ENCODE results near the gene PFDN4.

The PFDN4 gene

GRCh38 chr20:54180931-54181330 lies 27.0 kb upstream of the PFDN4 start:
- Histone ChIP-seq H3K9me3 (ENCODE audit: insufficient read depth, low read length, severe bottlenecking) (no peaks in the 10 kb centered on the region), H3K79me2 (ENCODE audit: insufficient read depth, low read length) (no peaks in the 10 kb centered on the region), H3K9ac (ENCODE audit: low read depth, low read length) (no peak overlapping the region), H3K4me3 (ENCODE audit: low read depth in 1 of 2, low read length in 2 of 2) (no peak overlapping the region), H3K4me1 (ENCODE audit: insufficient read depth, low read length) (no peaks in the 10 kb centered on the region), H3K27ac (ENCODE audit: low read length) (no peak overlapping the region), H3K4me2 (ENCODE audit: insufficient read depth, low read length) (no peak overlapping the region), H4K20me1 (ENCODE audit: insufficient read depth, low read length) (no peaks in the 10 kb centered on the region), H3K27me3 (ENCODE audit: insufficient read depth, low read length, poor library complexity) (peaks cover 27% of the 10 kb centered on the region), H3K36me3 (ENCODE audit: insufficient read depth, low read length) (no peaks in the 10 kb centered on the region), H2AFZ (ENCODE audit: low read depth, low read length) (no peak overlapping the region)
- no peak for ATAC-seq (ENCODE audit: insufficient read depth, low read depth)
- TF ChIP-seq EZH2 (IDR thresholded peaks at IDR 0.05; ENCODE audit: borderline replicate concordance, low read depth, low read length, severe bottlenecking) (no peak), CTCF (IDR thresholded peaks at IDR 0.05; ENCODE audit: borderline replicate concordance, extremely low read depth, low read length, poor library complexity, severe bottlenecking) (no peak)
- no peak for DNase-seq

GRCh38 chr20:54184071-54184470 lies 23.8 kb upstream of the PFDN4 start:
- Histone ChIP-seq H3K4me2 (ENCODE audit: insufficient read depth, low read length) (no peak overlapping the region), H2AFZ (ENCODE audit: low read depth, low read length) (no peak overlapping the region), H3K27me3 (ENCODE audit: insufficient read depth, low read length, poor library complexity) (peaks cover 29% of the 10 kb centered on the region), H3K9ac (ENCODE audit: low read depth, low read length) (no peak overlapping the region), H3K36me3 (ENCODE audit: insufficient read depth, low read length) (no peaks in the 10 kb centered on the region), H3K79me2 (ENCODE audit: insufficient read depth, low read length) (no peaks in the 10 kb centered on the region), H3K27ac (ENCODE audit: low read length) (no peak overlapping the region), H3K9me3 (ENCODE audit: insufficient read depth, low read length, severe bottlenecking) (no peaks in the 10 kb centered on the region), H3K4me3 (ENCODE audit: low read depth in 1 of 2, low read length in 2 of 2) (no peak overlapping the region), H4K20me1 (ENCODE audit: insufficient read depth, low read length) (no peaks in the 10 kb centered on the region), H3K4me1 (ENCODE audit: insufficient read depth, low read length) (no peaks in the 10 kb centered on the region)
- no peak for ATAC-seq (ENCODE audit: insufficient read depth, low read depth)
- TF ChIP-seq EZH2 (IDR thresholded peaks at IDR 0.05; ENCODE audit: borderline replicate concordance, low read depth, low read length, severe bottlenecking): no peak
- no peak for TF ChIP-seq CTCF (IDR thresholded peaks at IDR 0.05; ENCODE audit: borderline replicate concordance, extremely low read depth, low read length, poor library complexity, severe bottlenecking)
- DNase-seq: no peak

GRCh38 chr20:54184904-54185626 lies 22.8 kb upstream of the PFDN4 start:
- H3K4me2 ChIP-seq (ENCODE audit: insufficient read depth, low read length): no peak overlapping the region
- no peaks in the 10 kb centered on the region for H3K9me3 ChIP-seq (ENCODE audit: insufficient read depth, low read length, severe bottlenecking)
- H2AFZ ChIP-seq (ENCODE audit: low read depth, low read length): no peak overlapping the region
- H3K27me3 ChIP-seq (ENCODE audit: insufficient read depth, low read length, poor library complexity): peaks cover 31% of the 10 kb centered on the region
- DNase-seq: no peak
- no peak overlapping the region for H3K4me3 ChIP-seq (ENCODE audit: low read depth in 1 of 2, low read length in 2 of 2)
- H3K9ac ChIP-seq (ENCODE audit: low read depth, low read length): no peak overlapping the region
- H4K20me1 ChIP-seq (ENCODE audit: insufficient read depth, low read length): no peaks in the 10 kb centered on the region
- no peaks in the 10 kb centered on the region for H3K36me3 ChIP-seq (ENCODE audit: insufficient read depth, low read length)
- ATAC-seq (ENCODE audit: insufficient read depth, low read depth): no peak
- TF ChIP-seq CTCF (IDR thresholded peaks at IDR 0.05; ENCODE audit: borderline replicate concordance, extremely low read depth, low read length, poor library complexity, severe bottlenecking): no peak
- no peak for TF ChIP-seq EZH2 (IDR thresholded peaks at IDR 0.05; ENCODE audit: borderline replicate concordance, low read depth, low read length, severe bottlenecking)
- H3K79me2 ChIP-seq (ENCODE audit: insufficient read depth, low read length): no peaks in the 10 kb centered on the region
- no peaks in the 10 kb centered on the region for H3K4me1 ChIP-seq (ENCODE audit: insufficient read depth, low read length)
- no peak overlapping the region for H3K27ac ChIP-seq (ENCODE audit: low read length)
